ENCODE measurements around the gene STARD13.

The STARD13 gene

DNA sequence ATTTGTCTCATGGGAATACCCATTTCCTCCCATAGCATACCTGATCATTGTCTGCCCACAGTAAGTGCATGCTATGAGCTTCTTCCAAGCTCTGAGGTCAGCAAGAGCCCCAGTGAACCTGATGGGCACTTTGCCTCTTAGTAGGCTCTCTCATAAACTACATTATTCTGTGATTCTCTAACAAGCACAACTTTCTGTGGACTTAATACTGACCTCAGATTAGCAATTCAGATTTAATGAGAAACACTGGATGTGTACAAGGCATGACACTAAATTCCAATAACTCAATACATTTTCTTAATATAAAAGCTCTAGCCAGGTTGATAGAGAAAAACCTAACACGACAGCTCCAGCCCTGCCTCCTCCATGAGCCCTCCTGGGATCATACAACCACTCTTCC lies 23.3 kb upstream of the STARD13 start:
- no peak for DNase-seq

DNA sequence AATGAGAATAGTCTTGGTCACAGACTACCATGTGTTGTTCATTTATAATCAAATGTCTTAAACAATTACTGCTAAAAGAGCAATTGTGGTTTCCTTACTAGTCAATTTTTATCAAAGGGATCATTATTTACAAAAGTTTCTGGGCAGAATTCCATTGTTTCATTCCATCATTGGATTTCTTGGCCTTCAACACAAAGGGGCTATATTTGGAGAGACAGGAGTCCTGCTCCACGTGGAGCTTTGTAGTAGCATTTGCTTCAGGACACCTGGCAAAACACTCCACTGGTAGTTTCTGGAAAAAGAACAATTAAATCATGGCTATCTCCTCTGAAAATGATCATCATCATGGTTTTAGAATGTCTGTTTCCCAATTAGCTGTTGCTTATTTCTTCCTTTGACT lies 22.3 kb upstream of the STARD13 start:
- DNase-seq = no peak

DNA sequence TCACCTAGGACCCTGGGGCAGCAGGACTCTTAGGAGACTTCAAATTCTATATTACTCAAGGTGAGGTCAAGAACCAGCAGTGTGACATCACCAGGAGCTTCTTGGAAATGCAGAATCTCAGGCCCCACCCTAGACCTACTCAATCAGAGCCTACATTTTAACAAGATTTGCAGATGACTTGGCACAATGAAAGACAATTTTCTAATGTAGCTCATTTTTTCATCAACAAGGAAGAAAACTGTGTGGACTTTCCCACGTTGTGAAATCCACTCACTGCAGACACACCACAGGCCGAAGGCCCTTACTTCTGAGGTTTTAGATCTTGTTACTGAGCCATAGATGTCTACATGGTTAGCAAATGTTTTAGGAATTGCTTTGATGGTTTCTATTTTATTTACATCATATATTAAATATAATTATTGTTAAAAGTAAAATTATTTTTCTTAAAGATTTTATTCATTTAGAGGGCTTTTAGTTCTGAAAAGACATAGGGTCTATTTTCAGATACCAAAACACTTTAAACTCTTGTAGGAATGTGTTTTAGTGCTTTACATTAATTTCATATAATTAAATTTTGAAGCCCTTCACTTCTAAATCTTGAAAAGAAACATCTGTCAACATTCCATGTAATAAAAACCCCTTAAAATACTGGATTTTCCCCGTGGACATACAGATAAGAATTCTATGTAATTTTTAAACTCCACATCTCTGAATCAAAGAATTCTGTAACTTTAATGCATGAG lies 18.5 kb upstream of the STARD13 start:
- no peak for DNase-seq

DNA sequence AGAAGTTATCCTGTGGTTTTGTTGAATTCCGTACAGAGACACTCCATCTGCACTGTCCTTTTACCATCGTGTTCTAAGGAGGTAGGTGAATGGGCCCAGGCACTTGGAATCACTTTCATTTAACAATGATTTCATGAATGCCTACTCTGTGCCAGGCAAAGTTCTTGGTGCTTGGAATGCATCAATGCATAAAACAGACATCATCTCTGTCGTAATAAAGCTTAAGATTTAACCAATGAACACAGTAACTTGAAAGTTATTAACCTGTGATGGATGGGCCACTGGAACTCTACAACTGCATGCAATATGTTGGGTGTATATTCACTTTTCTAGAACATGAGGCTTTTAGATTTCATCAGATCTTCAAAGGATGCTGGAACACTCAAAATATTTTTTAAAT lies 14.1 kb upstream of the STARD13 start:
- DNase-seq = no peak

DNA sequence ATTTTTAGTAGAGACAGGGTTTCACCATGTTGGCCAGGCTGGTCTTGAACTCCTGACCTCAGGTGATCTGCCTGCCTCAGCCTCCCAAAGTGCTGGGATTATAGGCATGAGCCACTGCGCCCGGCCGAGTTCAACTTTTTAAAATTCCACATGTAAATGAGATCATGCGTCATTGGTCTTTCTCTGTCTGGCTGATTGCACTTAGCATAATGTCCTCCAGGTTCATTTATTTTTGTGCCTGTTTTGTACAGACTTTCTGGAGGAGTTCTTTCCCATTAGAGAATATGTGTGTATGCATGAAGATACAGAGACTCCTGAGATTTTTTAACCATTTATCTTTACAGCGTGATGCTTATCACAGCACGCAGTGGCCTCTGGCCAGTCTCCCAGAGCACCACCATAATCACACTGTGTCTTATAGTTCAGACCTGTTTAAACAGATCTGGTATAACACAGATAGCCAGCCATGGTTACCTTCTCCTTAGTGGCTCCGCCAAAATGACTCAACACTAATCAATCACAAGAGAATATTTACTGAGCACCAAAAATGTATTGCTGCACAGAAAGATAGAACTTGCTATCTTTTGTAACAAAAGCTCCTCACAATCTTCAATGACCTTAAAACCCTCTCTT lies 11.4 kb upstream of the STARD13 start:
- DNase-seq = no peak

DNA sequence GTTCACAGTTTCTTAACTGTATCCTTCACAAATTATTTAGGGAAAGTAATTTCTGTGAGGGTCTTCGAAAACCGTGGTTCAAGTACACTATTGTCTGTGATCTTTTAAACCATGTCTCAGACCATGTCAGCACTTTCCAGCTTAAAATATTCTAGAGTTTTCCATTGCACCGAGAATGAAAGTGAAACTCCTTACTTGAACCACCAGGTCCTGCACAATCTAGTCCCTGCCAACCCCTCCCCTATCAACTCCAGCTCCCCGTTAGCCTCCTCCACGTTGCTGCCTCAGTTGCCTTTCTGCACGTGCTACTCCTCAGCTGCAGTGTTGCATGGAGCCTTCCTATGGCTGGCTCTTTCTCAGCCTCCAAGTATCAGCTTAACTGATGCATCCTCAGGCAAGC lies 7.2 kb upstream of the STARD13 start:
- no peak for DNase-seq

DNA sequence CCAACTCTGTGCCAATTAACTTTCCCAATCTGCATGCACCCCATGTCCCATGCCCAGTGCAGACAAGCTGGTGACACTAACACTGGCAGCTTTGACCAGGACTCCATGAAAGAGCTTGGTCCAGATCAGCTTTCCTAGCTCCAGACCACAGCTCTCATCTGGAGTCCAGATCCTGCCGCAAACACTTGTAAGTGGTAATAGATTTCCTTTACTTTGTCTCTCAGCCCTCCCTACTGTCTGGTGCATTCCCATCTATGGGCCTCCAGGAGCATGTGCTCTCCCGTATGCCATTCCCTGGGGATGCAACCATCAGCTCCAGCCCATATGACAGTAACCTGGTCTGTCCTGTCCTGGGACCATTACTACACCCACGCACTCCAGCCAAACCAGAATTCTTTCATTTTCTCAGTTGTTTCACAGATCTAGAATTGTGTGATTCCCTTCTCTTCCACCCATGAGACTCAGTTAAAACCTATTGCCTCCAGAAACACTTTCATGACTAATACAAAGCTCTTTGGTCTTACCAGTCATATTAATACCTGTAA lies 4.9 kb upstream of the STARD13 start:
- no peak for DNase-seq

DNA sequence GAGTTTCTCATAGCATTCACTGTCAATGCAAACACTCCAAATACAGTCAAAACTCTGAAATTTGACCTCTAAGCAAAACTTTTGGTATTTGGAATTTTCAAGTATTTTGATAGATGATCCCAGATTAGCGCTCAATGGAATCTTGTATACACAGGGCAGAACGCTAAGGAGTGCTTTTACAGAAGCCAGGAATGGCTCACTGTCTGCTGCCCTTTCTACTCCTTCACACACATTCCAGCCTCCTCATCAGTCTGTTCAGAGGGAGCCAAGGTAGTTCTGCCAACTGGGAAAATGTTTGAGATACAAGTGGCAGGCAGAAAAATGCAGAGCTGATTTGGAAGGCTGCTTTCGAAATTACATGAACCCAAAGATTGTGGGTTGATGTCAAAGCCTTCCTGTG lies 4.4 kb upstream of the STARD13 start:
- DNase-seq = no peak

DNA sequence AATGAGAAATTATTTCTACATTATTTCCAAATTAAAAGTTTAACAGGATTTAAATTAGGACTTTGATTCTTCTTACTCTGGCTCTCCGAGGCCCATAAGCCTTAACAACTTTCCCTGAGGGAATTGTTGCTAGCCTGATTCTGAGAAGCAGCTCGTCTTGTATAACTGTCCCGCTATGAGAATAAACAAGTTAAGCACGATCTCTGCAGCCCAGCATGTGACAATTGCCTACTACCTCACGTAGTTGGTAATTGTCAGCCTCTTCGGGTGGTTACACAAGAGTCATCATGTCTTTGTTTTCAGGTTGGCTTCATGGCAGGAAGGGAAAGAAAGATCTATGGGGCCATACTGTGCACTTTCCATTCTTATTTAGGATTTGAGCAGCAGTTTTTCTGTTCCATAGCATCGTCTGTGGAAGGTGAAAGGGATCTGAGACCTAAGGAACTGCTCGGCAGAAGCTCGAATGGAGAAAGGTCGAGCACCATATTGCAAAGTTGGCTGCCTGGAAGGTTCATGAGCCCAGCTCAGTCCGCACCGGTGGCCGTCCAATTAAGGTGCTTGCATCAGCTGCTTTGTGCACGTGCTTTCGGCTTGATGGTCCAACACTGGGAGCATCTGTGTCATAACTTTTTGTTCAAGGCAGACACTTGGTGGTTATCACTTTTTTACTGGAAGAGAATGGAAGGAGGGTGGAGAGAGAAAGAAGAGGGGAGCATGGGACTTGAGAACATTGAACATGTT lies 1.8 kb upstream of the STARD13 start:
- DNase-seq = no peak

DNA sequence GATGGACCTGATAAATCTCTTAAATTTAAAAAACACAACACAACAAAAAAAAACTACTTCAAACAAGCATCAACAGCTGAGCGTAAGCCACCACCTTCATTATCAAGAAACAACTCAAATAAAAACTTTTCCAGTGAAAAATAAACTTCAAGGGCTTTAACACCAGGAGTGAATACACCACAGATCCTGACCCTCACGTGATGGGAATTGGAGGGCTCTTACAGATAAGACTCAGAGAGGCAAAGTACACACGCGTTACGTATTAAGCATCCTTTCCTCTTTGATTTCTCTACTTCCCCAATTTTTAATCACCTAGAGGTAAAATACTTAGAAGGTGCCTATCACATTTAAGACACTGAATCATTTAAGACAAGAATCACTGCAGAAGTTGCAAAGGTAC lies 573 bp upstream of the STARD13 start:
- no peak for DNase-seq

DNA sequence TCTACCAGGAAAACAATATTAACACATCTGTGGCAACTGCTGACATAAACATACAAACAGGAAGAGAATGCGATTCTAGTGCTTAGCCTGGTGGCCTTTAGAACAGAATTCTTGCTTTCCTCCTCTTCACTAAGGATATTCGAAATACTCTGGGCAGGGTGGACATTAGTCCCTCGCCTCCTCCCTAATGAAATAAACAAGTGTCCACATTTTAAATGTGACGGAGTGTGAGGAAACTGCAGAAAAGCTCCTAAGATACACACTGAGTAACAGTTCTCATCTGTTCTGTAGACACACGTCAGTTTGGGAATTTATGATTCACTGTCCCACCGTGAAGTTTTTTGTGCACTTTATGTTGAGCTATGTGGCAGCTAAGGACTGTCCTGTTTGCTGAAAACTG lies 639 bp downstream of the STARD13 start:
- DNase-seq = no peak

DNA sequence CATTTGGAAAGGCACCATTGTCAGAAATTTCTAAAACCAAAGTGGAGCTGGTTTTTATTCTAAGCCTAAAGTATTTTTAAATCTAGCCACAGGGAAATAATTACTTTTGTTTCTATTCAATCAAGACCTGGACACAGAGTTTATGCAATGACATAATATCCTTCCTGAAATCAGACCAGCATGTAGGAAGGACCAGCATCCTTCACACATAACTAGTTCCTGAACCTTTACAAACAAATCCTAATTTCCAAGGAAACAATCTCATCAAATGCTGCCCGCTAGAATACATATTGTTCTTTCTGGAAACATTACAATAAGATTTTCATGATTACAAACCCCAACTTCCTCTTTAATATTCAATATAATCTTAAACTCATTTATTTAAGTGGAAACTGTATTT lies 1.5 kb downstream of the STARD13 start:
- no peak for DNase-seq

DNA sequence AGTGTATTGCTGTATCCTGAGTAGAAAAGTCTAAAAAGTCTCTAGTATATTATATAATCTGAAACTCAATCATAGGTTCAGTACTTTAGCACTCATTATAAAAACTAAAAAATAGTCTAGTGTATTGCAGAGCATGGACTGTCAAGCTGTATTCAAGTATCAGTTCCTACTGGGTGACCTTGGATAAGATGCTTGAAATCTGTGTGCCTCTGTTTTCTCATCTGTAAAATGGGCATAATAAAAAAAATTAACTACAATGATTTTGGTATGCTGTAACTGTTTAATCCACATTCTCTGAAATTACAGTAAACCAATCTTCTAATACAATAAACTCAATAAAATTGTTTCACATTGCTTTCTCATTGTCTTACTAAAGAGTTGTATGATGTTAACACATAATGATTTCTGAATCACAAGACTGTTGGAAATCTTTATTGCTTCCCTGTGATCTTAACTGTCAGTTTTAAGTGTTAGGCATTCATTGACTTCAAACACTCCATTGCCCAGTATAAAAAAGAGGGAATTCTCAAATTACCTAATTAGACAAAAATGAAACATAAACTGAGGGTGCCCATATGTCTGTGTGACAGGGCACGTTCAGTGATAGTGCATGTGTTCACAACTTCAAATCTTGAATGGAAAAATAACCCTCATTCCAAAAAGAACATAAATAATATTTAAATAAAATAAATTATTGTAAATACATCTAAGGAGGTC lies 2.2 kb downstream of the STARD13 start:
- no peak for DNase-seq

DNA sequence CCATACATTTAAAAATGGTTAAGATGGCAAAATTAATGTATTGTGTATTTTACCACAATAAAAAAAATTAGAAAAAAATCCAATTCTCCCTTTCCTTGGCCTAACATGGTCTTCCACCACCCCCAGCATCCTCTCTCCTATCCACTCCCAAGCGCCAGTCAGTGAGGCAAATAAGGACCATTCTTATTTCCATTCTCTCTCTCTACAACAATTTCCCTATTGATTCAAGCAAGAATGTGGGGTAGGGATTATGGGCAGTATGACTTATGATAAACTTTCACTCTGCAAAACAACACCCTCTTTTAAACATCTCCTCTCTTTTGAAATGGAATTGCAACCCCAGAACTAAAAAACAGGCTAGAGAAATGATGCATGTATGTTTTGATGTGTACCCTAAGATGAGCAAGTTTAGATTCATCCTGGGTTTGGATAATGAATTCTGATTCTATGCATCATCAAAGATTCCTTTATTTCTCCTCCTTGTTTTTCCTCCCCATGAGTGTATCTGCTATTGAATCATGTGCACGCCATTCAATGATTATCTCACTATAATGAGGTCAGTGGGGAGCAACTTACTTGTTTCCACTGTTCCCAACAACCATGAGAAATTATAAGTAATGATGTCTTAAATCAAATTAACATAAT lies 3.5 kb downstream of the STARD13 start:
- no peak for DNase-seq

DNA sequence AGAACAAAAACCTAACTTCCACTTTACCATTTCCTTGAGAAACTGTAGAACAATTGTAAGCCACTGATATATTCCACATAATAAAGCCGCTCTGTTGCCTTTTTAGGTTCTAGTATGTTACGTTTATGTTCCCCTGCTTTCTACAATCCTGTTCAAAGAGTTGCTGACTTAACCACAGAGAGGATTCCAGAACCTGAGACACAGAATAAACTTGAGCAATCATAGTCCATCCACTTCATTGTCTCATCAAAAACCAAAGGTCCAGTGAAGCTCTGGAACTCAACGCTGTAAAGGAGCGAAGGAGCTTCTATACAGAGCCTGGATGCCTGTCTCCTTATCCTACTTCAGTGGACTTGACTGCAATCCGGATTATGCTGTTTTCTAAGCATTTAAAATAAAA lies 4.6 kb downstream of the STARD13 start:
- no peak for DNase-seq

DNA sequence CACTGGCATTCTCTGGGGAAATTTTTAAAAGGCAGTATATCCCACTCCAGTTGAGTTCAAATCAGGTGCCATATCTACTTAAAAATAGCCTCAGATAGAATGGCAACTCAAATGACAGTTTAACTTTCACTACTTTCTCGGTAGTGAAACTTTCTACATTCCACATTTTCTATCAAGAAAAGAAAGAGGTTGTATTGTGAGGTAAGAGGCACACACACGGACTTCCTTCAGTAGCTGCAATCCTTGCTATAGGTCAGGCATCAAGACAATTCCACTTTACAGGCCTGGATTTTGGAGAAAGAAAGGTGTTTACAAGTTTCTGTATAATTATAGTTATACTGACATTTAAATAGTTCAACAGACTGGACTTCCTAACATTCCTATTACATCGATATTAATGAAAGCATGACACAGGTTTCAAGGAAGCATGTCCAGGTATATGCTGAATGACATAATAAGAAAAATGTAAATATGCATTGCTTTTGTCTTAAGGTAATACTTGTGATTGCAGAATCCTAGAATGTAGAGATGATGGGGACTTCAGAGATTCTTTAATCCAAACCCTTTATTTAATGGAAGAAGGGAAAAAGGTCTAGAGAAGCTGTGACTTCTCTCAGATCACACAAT lies 5.2 kb downstream of the STARD13 start:
- DNase-seq = no peak

DNA sequence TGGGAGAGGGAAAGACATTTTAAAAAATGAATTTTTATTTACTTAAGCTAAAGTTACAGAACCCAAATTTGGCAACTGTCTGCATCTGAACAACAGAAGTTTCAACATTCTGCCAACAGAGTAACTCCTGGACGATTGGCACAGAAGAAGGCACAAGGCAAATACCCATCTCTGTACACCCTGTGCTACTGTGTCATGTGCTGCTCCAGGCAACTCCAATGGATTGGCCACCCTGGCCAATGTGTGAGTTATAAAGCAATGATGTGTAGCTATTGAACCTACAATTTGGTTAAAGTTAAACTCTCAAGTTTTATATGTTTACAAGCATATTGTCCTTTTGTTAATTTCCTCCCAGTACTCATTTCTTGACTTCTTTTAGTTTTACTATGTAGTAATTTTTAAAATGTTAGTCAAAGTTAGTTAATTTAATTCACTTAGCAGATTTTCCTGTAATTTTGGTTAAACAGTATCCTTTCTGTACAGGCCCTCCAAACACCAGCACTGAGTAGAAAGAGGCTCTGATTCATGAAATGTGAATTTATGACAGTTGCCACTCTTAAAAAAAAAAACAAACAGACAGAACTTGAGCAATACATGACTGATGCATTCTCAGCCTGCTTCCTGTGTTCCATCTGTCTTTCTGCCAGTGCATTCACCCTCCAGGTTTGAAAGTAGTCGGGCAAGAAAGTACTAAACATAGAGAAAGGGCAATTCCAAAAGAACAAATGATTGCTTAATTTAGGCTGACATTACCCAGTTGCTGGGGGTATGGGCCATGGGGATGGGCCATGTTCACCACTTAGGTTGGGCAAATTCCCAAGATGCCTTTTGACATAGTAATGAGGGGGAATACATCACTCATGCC lies 5.9 kb downstream of the STARD13 start:
- DNase-seq = no peak

DNA sequence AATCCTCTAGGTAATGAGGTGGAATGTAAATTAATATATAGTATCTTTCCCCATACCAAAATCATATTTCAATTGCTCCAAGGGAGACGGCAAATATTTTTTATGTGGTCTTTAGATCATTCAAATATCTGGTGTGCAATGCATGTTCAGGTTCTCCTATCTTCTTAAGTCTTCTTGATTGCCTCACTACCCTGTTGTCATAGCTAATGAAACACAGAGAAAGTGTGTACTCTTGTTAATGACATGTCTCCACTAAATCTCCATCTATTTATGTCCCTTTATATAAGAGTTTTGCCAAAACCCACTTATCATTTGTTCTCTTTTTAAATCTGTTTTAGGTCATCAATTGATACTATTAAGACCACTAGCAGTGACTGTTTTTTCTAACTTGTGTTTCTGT lies 6.6 kb downstream of the STARD13 start:
- no peak for DNase-seq

DNA sequence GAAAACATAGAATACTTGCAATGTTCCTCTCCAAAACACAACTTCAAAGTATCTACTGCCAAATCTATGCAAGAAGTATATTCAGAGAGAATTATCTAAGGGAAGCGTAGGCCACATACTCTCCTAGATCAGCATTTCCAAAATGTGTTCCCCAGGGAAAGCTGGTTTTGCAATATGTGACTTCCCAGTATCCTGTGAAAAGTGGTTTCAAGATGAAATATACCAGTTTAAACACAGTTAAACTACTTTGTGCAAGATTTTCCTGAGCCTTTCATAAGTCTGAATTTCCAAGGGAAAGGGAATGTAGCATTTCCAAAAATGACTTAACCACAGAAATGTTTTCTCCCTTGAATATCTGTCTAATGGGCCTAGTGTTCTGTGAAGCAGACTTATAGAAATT lies 7.6 kb downstream of the STARD13 start:
- no peak for DNase-seq

DNA sequence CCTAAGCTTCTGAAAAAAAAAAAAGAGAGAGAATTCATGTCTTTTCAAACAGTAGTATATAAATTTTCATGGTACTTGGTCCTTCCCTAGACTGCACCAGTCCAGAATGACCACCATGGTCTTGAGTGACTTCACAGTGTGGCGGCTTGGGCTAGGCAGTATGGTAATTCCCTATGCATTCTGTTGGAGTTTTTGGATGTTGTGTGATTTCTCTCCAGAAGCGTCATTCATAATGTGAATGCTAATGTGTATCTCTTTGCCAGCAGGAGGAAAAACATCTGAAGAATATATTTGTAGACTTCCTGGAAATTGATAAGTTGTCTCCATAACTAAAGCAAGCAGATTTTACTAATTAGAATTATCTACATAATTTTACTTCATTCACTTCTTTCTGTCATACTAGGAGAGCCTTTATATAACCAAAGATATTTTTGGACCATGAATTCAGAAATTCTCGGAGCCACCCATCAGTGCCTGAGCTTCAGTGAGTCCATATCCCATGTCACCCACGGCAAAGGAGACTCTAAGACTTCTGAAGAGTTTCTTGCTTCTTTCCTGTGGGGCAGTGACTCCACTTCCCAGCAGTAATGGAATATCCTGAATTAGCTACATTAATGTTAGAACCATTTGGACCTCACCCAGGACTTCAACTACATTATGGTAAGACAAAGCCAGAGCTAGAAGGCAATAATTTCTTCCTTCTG lies 8.4 kb downstream of the STARD13 start:
- no peak for DNase-seq

DNA sequence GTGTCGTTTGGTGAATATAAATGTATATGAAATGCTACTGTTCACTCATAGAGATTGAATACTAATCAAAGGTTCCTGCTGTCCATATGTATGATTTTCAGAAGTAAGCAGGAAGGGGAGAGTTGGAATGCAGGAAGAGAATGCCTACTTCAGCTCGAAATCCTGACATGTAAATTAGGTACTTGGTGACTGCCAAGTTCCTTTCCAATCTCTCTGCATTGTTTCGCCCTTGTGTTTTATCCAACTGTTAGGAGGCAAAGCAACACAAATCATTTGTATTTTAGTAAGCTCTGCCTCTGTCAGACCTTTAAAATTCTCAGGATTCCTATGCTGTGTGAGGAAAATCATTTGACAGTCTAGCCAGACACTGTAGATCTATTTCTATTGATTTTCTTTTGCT lies 9.0 kb downstream of the STARD13 start:
- DNase-seq = no peak
